ENCODE data around the gene GREM2.

- TF ChIP-seq CTCF (conservative IDR thresholded peaks at IDR 0.05; ENCODE audit: low read length) (no peak), EZH2phosphoT487 (IDR thresholded peaks at IDR 0.05; ENCODE audit: borderline replicate concordance) (no peak)
Measured at GRCh38 chr1:240499012-240499411, 112.9 kb downstream of the GREM2 start.

All from Loucy (cell line).